ENCODE data around the gene WDR76. TPM values are rescaled to one million over a fixed set of nuclear protein-coding genes. Genes with fewer than 3 reads are reported as not detected.

The WDR76 gene
- total RNA-seq, 1 experiment from 2014 or later: 29.6 TPM

- Histone ChIP-seq H3T11ph (ENCODE audit: low read length) (no peak overlapping the region), H4K5ac (ENCODE audit: insufficient read length, low read depth, low read length) (no peak overlapping the region), H3K4me2 (ENCODE audit: insufficient read depth, insufficient read length, low read length) (no peak overlapping the region), H3K79me2 (ENCODE audit: insufficient read depth, low read length) (no peaks in the 10 kb centered on the region), H3K4me1 (ENCODE audit: insufficient read depth, low read length) (no peaks in the 10 kb centered on the region; the same call in 1 of the 2 replicates), H2BK12ac (ENCODE audit: insufficient read length, low read depth, low read length) (no peak overlapping the region), H3K9me3 (ENCODE audit: control insufficient read depth, low read depth, low read length) (no peaks in the 10 kb centered on the region), H3K14ac (ENCODE audit: insufficient read depth, low read length) (no peak overlapping the region), H2BK20ac (ENCODE audit: low read depth, low read length, poor library complexity, severe bottlenecking) (no peak overlapping the region), H3K4ac (ENCODE audit: low read depth, low read length) (no peak overlapping the region), H3K27me3 (ENCODE audit: insufficient read depth, low read length) (no peaks in the 10 kb centered on the region), H4K8ac (replicated peaks; ENCODE audit: insufficient read length, low read depth, low read length) (no peak overlapping the region), H3K9ac (ENCODE audit: extremely low read depth, insufficient read length, low read length) (no peak overlapping the region), H4K91ac (ENCODE audit: insufficient read length, low read depth, low read length) (no peak overlapping the region), H4K20me1 (ENCODE audit: control insufficient read depth, insufficient read depth, insufficient read length) (no peaks in the 10 kb centered on the region), H2AFZ (ENCODE audit: low read length) (no peak overlapping the region), H2BK15ac (ENCODE audit: low read depth, low read length) (no peak overlapping the region), H3K23me2 (ENCODE audit: insufficient read length, low read depth, low read length, poor library complexity, severe bottlenecking) (peaks cover 13% of the 10 kb centered on the region), H3K56ac (ENCODE audit: insufficient read length, low read depth, low read length) (no peak overlapping the region), H2BK5ac (ENCODE audit: insufficient read length, low read length) (no peak overlapping the region), H2BK120ac (ENCODE audit: low read depth, low read length, poor library complexity, severe bottlenecking) (no peak overlapping the region), H3K23ac (ENCODE audit: insufficient read length, low read depth, low read length) (no peak overlapping the region), H3K18ac (ENCODE audit: insufficient read length, low read depth, low read length) (no peak overlapping the region), H2AK5ac (ENCODE audit: insufficient read length, low read length) (no peak overlapping the region), H3K27ac (ENCODE audit: insufficient read length, low read depth, low read length) (no peak overlapping the region), H3K79me1 (ENCODE audit: insufficient read depth, low read depth, low read length, poor library complexity, severe bottlenecking) (no peaks in the 10 kb centered on the region)
- peaks cover 12 to 13% of the 10 kb centered on the region in 2 experiments for H3K4me1 Mint-ChIP-seq
- H3K27me3 Mint-ChIP-seq (ENCODE audit: low read depth): peaks cover 2% of the 10 kb centered on the region
- peaks cover 0 to 9% (median 0%) of the 10 kb centered on the region in 3 experiments; a peak in 2 of 7 replicates for H3K36me3 Mint-ChIP-seq (ENCODE audit: insufficient read depth in 1 of 3, low read depth in 3 of 3)
- no peak for TF ChIP-seq CTCF (conservative IDR thresholded peaks at IDR 0.05)
- no CpG with 5 or more reads among the region's 1 CpG for WGBS (ENCODE audit: extremely low coverage, insufficient read length, low lambda C conversion rate)
- H3K9me3 Mint-ChIP-seq: no peaks in the 10 kb centered on the region; a peak in 1 of 5 replicates
- no peak for DNase-seq
- no peak overlapping the region for H3K4me3 Mint-ChIP-seq
- H3K27ac Mint-ChIP-seq: no peak overlapping the region
Observed at GRCh38 chr15:43779016-43779415, 47.8 kb upstream of the WDR76 start.
